ENCODE measurements around the gene ARID2. TPM values are rescaled to one million over a fixed set of nuclear protein-coding genes. Genes with fewer than 3 reads are reported as not detected.
A peak's percentile ranks its signal among the peaks of the same experiment; 100 is the strongest.

Gene ARID2
- polyA plus RNA-seq, 1 donor (not counting 4 experiments of a cell fraction or from before 2014, with no cell fraction given) = 15.1 TPM

GRCh38 chr12:45727980-45728629 is 1.4 kb upstream of the ARID2 start:
- Histone ChIP-seq H3K27ac (ENCODE audit: control insufficient read depth, insufficient read depth, low read length) (peak overlapping the region; percentile 97), H3K79me2 (ENCODE audit: control insufficient read depth, insufficient read depth, low read length) (peaks cover 60% of the 10 kb centered on the region), H2AFZ (ENCODE audit: control insufficient read depth, low read length) (peak overlapping the region; percentile 89), H3K9ac (ENCODE audit: control insufficient read depth, extremely low read depth, insufficient read depth, low read length) (peak overlapping the region; percentile 99), H3K9me3 (ENCODE audit: control insufficient read depth, low read depth, low read length) (no peaks in the 10 kb centered on the region), H3K36me3 (ENCODE audit: control insufficient read depth in 2 of 2, extremely low read depth in 1 of 2, insufficient read depth in 2 of 2, low read length in 2 of 2) (no peaks in the 10 kb centered on the region), H4K20me1 (ENCODE audit: control insufficient read depth, extremely low read depth, insufficient read depth, low read length) (no peaks in the 10 kb centered on the region), H3K4me1 (ENCODE audit: control insufficient read depth, extremely low read depth, insufficient read depth, low read length) (peaks cover 11% of the 10 kb centered on the region), H3K4me2 (ENCODE audit: control insufficient read depth, extremely low read depth, insufficient read depth, low read depth, low read length) (peak overlapping the region; percentile 98), H3K27me3 (ENCODE audit: control insufficient read depth, extremely low read depth, insufficient read depth, low read length) (no peaks in the 10 kb centered on the region), H3K4me3 (ENCODE audit: control insufficient read depth in 2 of 3, extremely low read depth in 1 of 3, insufficient read depth in 2 of 3, low read depth in 1 of 3, low read length in 3 of 3) (peak overlapping the region; percentile 56 to 98 (median 70)), H3K9me1 (ENCODE audit: control insufficient read depth, extremely low read depth, insufficient read depth, low read length) (no peaks in the 10 kb centered on the region)
- FAIRE-seq (no peak), DNase-seq (ENCODE audit: low read depth, low spot score) (no peak)
- dilution Hi-C loops (cut with MboI; ENCODE audit: extremely low pct_ligation_motif_present, low sequenced_read_pairs) = no loop called here
- TF ChIP-seq EZH2 (IDR thresholded peaks at IDR 0.05; ENCODE audit: low read length) (no peak), CTCF (optimal IDR thresholded peaks at IDR 0.05 in 1 of 3, IDR thresholded peaks at IDR 0.05 in 1 of 3, conservative IDR thresholded peaks at IDR 0.05 in 1 of 3; ENCODE audit: extremely low read depth in 1 of 3, insufficient read depth in 2 of 3, low read length in 3 of 3) (no peak)

GRCh38 chr12:45728630-45729232 is 775 bp upstream of the ARID2 start:
- FAIRE-seq = no peak
- TF ChIP-seq CTCF (optimal IDR thresholded peaks at IDR 0.05 in 1 of 3, IDR thresholded peaks at IDR 0.05 in 1 of 3, conservative IDR thresholded peaks at IDR 0.05 in 1 of 3; ENCODE audit: extremely low read depth in 1 of 3, insufficient read depth in 2 of 3, low read length in 3 of 3) = peak; percentile 79 to 94 (median 93)
- TF ChIP-seq EZH2 (IDR thresholded peaks at IDR 0.05; ENCODE audit: low read length) = no peak

More at GRCh38 chr12:45728630-45729232, 775 bp upstream of the ARID2 start:
- Histone ChIP-seq H3K4me1 (ENCODE audit: control insufficient read depth, extremely low read depth, insufficient read depth, low read length) (peaks cover 14% of the 10 kb centered on the region), H3K9me1 (ENCODE audit: control insufficient read depth, extremely low read depth, insufficient read depth, low read length) (no peaks in the 10 kb centered on the region), H3K79me2 (ENCODE audit: control insufficient read depth, insufficient read depth, low read length) (peaks cover 60% of the 10 kb centered on the region), H3K4me3 (ENCODE audit: control insufficient read depth in 2 of 3, extremely low read depth in 1 of 3, insufficient read depth in 2 of 3, low read depth in 1 of 3, low read length in 3 of 3) (peak overlapping the region; percentile 56 to 98 (median 70)), H3K9ac (ENCODE audit: control insufficient read depth, extremely low read depth, insufficient read depth, low read length) (peak overlapping the region; percentile 99), H3K27ac (ENCODE audit: control insufficient read depth, insufficient read depth, low read length) (peak overlapping the region; percentile 97), H4K20me1 (ENCODE audit: control insufficient read depth, extremely low read depth, insufficient read depth, low read length) (no peaks in the 10 kb centered on the region), H3K36me3 (ENCODE audit: control insufficient read depth in 2 of 2, extremely low read depth in 1 of 2, insufficient read depth in 2 of 2, low read length in 2 of 2) (no peaks in the 10 kb centered on the region), H3K27me3 (ENCODE audit: control insufficient read depth, extremely low read depth, insufficient read depth, low read length) (no peaks in the 10 kb centered on the region), H2AFZ (ENCODE audit: control insufficient read depth, low read length) (peak overlapping the region; percentile 89), H3K9me3 (ENCODE audit: control insufficient read depth, low read depth, low read length) (no peaks in the 10 kb centered on the region), H3K4me2 (ENCODE audit: control insufficient read depth, extremely low read depth, insufficient read depth, low read depth, low read length) (peak overlapping the region; percentile 98)
- DNase-seq (ENCODE audit: low read depth, low spot score) = peak; percentile 42
- dilution Hi-C loops (cut with MboI; ENCODE audit: extremely low pct_ligation_motif_present, low sequenced_read_pairs) = no loop called here

Measured in keratinocyte (primary cell).